Adrenal gland (tissue), 12 donors: ENCODE data around the gene TLR2. TPM values are rescaled to one million over a fixed set of nuclear protein-coding genes. Genes with fewer than 3 reads are reported as not detected.

Experiments
- DNase-seq, 7 donors: peaks; one replicate each; pipeline ENCODE4 v3.0.0-alpha.2; 2019 to 2020
- H3K27ac ChIP-seq, 5 donors: fragments of 200-600 bp; sonication (generic) in 4 of 5; 1 replicate in 3 of 5; 2 replicates in 2 of 5; pipeline versions ENCODE4 v1.5.1 to v1.8.0; 2016 to 2020; ENCODE audit warnings: mild to moderate bottlenecking in 1 of 5
- H3K27me3 ChIP-seq: fragments of 200-600 bp; 2 replicates; pipeline ENCODE4 v1.8.0; 2021
- H3K36me3 ChIP-seq, 2 donors: fragments of 200-600 bp; replicated peaks in 1 of 2; 1 replicate in 1 of 2; 2 replicates in 1 of 2; pipeline versions ENCODE4 v1.5.1 to v1.8.0; 2018 to 2022
- H3K4me1 ChIP-seq, 2 donors: fragments of 200-600 bp; replicated peaks in 1 of 2; 1 replicate in 1 of 2; 2 replicates in 1 of 2; pipeline versions ENCODE4 v1.5.1 to v1.8.0; 2018 to 2021
- H3K4me3 ChIP-seq, 4 donors: fragments of 200-600 bp; sonication (generic) in 3 of 4; one replicate each; pipeline ENCODE4 v1.5.1; 2016 to 2018
- H3K9me3 ChIP-seq, 3 donors: fragments of 200-600 bp; sonication (generic) in 1 of 3; replicated peaks in 1 of 3; 1 replicate in 2 of 3; 2 replicates in 1 of 3; pipeline versions ENCODE4 v1.5.1 to v1.8.0; 2016 to 2021
- POLR2A ChIP-seq, 2 donors: fragments of 450-650 bp; IDR thresholded peaks; one replicate each; pipeline ENCODE4 v1.6.1; 2017; ENCODE audit warnings: antibody characterized with exemption in 2 of 2, mild to moderate bottlenecking in 2 of 2, moderate library complexity in 1 of 2
- WGBS, 4 donors: extraction: QIAGEN DNeasy Blood & Tissue Kit in 2 of 4; methylation state at CpG; one replicate each; pipeline versions ENCODE4 v1.1.5 to v1.1.7; 2013 to 2017; 5-methylcytosine and 5-hydroxymethylcytosine counted together
- intact Hi-C, 2 donors: fragments of 100-400 bp; cut with DNase I; formaldehyde crosslinking; loops; one replicate each; pipeline versions ENCODE4 v1.14.1 to v1.15.0; 2022 to 2023
- polyA plus RNA-seq, 3 donors: library from polyadenylated mRNA; stranded (reverse); fragments of 200-250 nt in 2 of 3; fragments of 350-450 nt in 1 of 3; fragmentation: Illumina TruSeq in 1 of 3; extraction: RNeasy Lipid Tissue Mini Kit (QIAGEN cat#74804) in 1 of 3; gene quantifications; one replicate each; pipeline ENCODE4 v1.2.3, GENCODE V29; 2013 to 2014
- total RNA-seq, 9 donors: library from RNA; depleted of rRNA in 4 of 9; stranded (reverse); fragments of >200 nt in 4 of 9; fragments of 120-200 nt in 1 of 9; fragmentation: NEBNext Ultra II Directional in 1 of 9; extraction: Animal tissue kit (Norgen Biotek cat#: 25700) in 1 of 9; gene quantifications; one replicate each; pipeline versions ENCODE4 v1.1.0 to v1.2.4, GENCODE V29; 2013 to 2023
- TF ChIP-seq, protein P1 (sequence below), 6 experiments: fragments of 450-650 bp in 4 of 6; fragments of 200-600 bp in 2 of 6; sonication (generic) in 1 of 6; IDR thresholded peaks; 1 replicate in 5 of 6; 2 replicates in 1 of 6; pipeline versions ENCODE4 v1.5.1 to v1.8.0; 2016 to 2021; ENCODE audit warnings: antibody characterized with exemption in 6 of 6, mild to moderate bottlenecking in 2 of 6, moderate library complexity in 1 of 6
- donor health status: healthy with polysubstance abuse.
- donor health status: Bipolar disorder and iron deficiency.
- donor health status: DM: yes; HTN: yes; CAD: no.
- donor health status: DM: no; HTN: no; CAD: no.
- donor health status: DM: no; HTN: no; CAD: no.
- donor health status: DM: yes; HTN: yes; CAD: no.

TLR2 gene
- total and polyA plus RNA-seq, 12 donors, result 2.8 to 57.2 (median 21.7) TPM

DNA sequence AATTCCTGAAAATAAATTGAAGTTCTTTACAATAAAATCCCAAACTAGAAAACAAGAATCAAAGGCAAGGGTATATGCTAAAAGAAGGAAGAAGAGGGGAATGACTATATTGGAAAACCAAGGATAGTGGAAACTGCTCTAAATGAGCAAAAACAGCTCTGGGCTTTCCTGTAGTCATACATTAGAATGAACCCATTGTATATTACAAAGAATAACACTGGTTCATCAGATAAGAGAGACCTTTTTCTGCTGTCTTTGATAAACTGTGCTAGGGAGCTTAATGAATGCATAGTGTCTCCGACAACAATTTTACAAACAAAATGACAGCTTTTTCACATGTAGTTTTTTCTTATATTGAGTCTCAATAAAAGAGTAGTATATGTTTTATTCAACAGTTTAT is 26.6 kb downstream of the TLR2 start:
- H3K9me3 ChIP-seq, result no peaks in the 10 kb centered on the region
- 80 to 96% (median 89%) methylated on average over 1 of the region's 1 CpG for WGBS, 4 donors
- H3K27ac ChIP-seq, result no peak overlapping the region
- intact Hi-C loops, result no loop called here
- no peaks in the 10 kb centered on the region for H3K4me1 ChIP-seq
- no peak for DNase-seq
- no peaks in the 10 kb centered on the region for H3K27me3 ChIP-seq
- no peak overlapping the region for H3K4me3 ChIP-seq
- no peaks in the 10 kb centered on the region for H3K36me3 ChIP-seq
- TF ChIP-seq POLR2A (IDR thresholded peaks at IDR 0.05), result no peak
- TF ChIP-seq, protein P1, sequence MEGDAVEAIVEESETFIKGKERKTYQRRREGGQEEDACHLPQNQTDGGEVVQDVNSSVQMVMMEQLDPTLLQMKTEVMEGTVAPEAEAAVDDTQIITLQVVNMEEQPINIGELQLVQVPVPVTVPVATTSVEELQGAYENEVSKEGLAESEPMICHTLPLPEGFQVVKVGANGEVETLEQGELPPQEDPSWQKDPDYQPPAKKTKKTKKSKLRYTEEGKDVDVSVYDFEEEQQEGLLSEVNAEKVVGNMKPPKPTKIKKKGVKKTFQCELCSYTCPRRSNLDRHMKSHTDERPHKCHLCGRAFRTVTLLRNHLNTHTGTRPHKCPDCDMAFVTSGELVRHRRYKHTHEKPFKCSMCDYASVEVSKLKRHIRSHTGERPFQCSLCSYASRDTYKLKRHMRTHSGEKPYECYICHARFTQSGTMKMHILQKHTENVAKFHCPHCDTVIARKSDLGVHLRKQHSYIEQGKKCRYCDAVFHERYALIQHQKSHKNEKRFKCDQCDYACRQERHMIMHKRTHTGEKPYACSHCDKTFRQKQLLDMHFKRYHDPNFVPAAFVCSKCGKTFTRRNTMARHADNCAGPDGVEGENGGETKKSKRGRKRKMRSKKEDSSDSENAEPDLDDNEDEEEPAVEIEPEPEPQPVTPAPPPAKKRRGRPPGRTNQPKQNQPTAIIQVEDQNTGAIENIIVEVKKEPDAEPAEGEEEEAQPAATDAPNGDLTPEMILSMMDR (IDR thresholded peaks at IDR 0.05), result no peak

DNA sequence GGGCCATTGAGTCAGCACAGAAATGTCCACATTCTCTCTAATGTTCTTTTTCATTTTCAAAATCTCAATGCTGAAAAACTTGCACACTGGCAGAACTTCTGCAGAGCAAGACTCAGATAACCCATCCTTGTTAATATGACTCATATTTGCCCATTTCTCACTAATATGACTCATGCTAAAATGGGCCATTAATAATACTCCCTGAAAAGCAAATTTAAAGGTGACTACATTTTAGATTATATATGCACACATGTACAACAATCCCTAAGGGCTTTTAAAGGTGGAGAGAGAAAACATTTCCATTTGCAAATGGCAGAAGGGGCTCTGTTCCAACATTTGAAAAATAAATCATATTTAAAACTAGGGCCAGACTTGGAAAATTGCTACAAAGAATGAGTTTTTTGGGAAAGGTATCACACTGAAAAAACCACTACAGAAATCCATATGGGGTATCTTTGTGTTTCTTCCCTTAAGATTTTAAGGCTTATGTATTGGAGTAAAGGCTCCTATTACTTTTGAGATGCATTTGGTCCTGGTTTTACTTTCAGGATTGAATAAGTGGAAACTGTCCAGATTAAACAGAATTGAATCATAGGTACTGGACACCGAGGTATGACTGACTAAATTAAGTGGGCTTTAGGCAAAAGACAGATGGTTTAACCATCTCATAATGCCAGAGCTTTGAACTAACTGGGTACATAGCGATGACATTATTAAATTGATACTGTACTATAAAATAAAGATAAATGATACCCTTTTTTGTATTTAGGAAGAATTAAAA is 30.0 kb downstream of the TLR2 start:
- DNase-seq, result no peak
- Histone ChIP-seq H3K36me3 (no peaks in the 10 kb centered on the region), H3K4me3 (no peak overlapping the region), H3K9me3 (no peaks in the 10 kb centered on the region), H3K27ac (no peak overlapping the region), H3K27me3 (no peaks in the 10 kb centered on the region), H3K4me1 (no peaks in the 10 kb centered on the region)
- TF ChIP-seq POLR2A (IDR thresholded peaks at IDR 0.05), result no peak
- TF ChIP-seq, protein P1 (IDR thresholded peaks at IDR 0.05), result no peak
- intact Hi-C loops, result no loop called here
- WGBS, 4 donors, result 61 to 70% (median 66%) methylated on average over 2 of the region's 2 CpGs

DNA sequence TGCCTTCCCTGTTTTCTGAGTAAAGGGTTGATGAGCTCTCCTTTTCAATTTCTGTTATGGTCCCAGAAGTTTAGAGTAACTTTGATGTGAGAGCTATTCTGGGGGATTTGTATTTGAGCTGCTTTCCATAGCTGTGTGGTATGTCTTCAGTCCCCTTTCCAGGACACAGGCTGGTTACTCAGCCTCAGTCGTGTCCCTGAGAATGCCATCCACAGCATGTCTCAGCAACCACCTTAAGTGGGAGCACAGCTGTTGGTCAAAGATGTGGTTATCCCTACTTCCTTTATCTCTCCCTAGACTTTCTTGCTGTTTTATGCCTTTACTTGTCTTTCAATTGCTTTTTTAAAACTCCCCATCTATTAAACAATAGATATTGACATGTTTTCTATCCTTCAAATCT is 38.0 kb downstream of the TLR2 start:
- no peaks in the 10 kb centered on the region for H3K36me3 ChIP-seq
- intact Hi-C loops, result no loop called here
- H3K4me3 ChIP-seq, result no peak overlapping the region
- no peak overlapping the region for H3K27ac ChIP-seq
- no peaks in the 10 kb centered on the region for H3K4me1 ChIP-seq
- H3K9me3 ChIP-seq, result no peaks in the 10 kb centered on the region
- no peak for TF ChIP-seq POLR2A (IDR thresholded peaks at IDR 0.05)
- TF ChIP-seq, protein P1 (IDR thresholded peaks at IDR 0.05), result no peak
- DNase-seq, result no peak
- H3K27me3 ChIP-seq, result no peaks in the 10 kb centered on the region
- 44 to 80% (median 55%) methylated on average over 1 of the region's 1 CpG for WGBS, 4 donors

DNA sequence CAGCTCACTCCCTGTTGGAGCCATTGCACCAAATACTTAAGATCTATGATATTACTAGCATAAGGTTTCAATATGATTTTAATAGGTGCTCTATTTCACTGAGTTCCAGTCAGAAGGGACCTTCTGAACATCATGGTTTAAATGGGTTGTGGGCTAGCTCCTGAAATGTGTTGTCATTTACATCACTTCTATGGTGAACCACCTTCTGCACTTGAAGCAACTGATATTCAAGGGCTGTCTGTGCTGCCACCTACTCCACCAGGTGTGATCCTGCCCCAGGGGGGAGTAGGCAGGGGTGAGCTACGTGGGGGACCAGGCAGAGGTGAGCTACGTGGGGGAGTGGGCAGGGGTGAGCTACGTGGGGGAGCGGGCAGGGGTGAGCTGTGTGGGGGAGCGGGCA is 40.5 kb downstream of the TLR2 start:
- TF ChIP-seq, protein P1 (IDR thresholded peaks at IDR 0.05), result no peak
- no peak for TF ChIP-seq POLR2A (IDR thresholded peaks at IDR 0.05)
- no peaks in the 10 kb centered on the region for H3K4me1 ChIP-seq
- no peaks in the 10 kb centered on the region for H3K27me3 ChIP-seq
- no peaks in the 10 kb centered on the region for H3K9me3 ChIP-seq
- intact Hi-C loops, result no loop called here
- DNase-seq, result no peak
- no peak overlapping the region for H3K4me3 ChIP-seq
- WGBS, 4 donors, result 74 to 92% (median 84%) methylated on average over 4 to 5 of the region's 5 CpGs; no CpG with 5 or more reads in 1 of the 4 donors
- no peak overlapping the region for H3K27ac ChIP-seq
- H3K36me3 ChIP-seq, result no peaks in the 10 kb centered on the region
